ENCODE results near the gene PARD6B.

Gene PARD6B

GRCh38 chr20:50744143-50744792, 12.9 kb downstream of the PARD6B start:
- Histone ChIP-seq H3K27ac (peak overlapping the region; percentile 65 to 86), H3K4me3 (no peak overlapping the region)
- no peak for TF ChIP-seq CTCF (IDR thresholded peaks at IDR 0.05)
- peak; percentile 86 for DNase-seq (ENCODE audit: low spot score)

GRCh38 chr20:50745634-50746137, 14.3 kb downstream of the PARD6B start:
- no peak overlapping the region for H3K4me3 ChIP-seq
- DNase-seq (ENCODE audit: low spot score) = no peak
- H3K27ac ChIP-seq = peak overlapping the region in 1 of 2 donors; percentile 15
- TF ChIP-seq CTCF (IDR thresholded peaks at IDR 0.05) = no peak

- Histone ChIP-seq H3K4me3 (no peak overlapping the region), H3K27ac (no peak overlapping the region)
- no peak for TF ChIP-seq CTCF (IDR thresholded peaks at IDR 0.05)
- no peak for DNase-seq (ENCODE audit: low spot score)
Observed at GRCh38 chr20:50746138-50746940, 15.0 kb downstream of the PARD6B start.

GRCh38 chr20:50747275-50747674, 15.9 kb downstream of the PARD6B start:
- no peak overlapping the region for H3K4me3 ChIP-seq
- no peak for TF ChIP-seq CTCF (IDR thresholded peaks at IDR 0.05)
- no peak for DNase-seq (ENCODE audit: low spot score)
- no peak overlapping the region for H3K27ac ChIP-seq

- H3K27ac ChIP-seq = no peak overlapping the region
- no peak for TF ChIP-seq CTCF (IDR thresholded peaks at IDR 0.05)
- DNase-seq (ENCODE audit: low spot score) = no peak
- no peak overlapping the region for H3K4me3 ChIP-seq
Observed at GRCh38 chr20:50750145-50750671, 18.8 kb downstream of the PARD6B start.

GRCh38 chr20:50753152-50753551, 21.8 kb downstream of the PARD6B start:
- Histone ChIP-seq H3K27ac (no peak overlapping the region), H3K4me3 (no peak overlapping the region)
- TF ChIP-seq CTCF (IDR thresholded peaks at IDR 0.05) = no peak
- no peak for DNase-seq (ENCODE audit: low spot score)

Data from coronary artery (tissue), 2 donors.